Endothelial cell of hepatic sinusoid (primary cell): Measurements from ENCODE around the gene PHC3.
"Not testable (repeated sequence)": the region's sequence is repeated elsewhere in the genome, so short reads cannot be mapped to it uniquely, and the experiment has no call there.

Source experiments
- in situ Hi-C: cut with HindIII; loops from 2 replicates; pipeline ENCODE4 v1.10.0; 2017; ENCODE audit warnings: low sequenced_read_pairs

The PHC3 gene

GRCh38 chr3:170196833-170197232 lies 15.3 kb upstream of the PHC3 start:
- in situ Hi-C loops, result no loop called here

- in situ Hi-C loops, result not testable (repeated sequence)
These were observed 14.2 kb upstream of the PHC3 start for GRCh38 chr3:170195759-170196158.

- in situ Hi-C loops, result loop anchor here (5.0 kb wide), 1 partner anchor 52 kb away; no protein-coding TSS in a partner anchor
These were observed 8.1 kb upstream of the PHC3 start for GRCh38 chr3:170189398-170190256.

GRCh38 chr3:170180079-170180907 lies 1.2 kb downstream of the PHC3 start:
- in situ Hi-C loops, result no loop called here

GRCh38 chr3:170179432-170179831 lies 2.1 kb downstream of the PHC3 start:
- in situ Hi-C loops, result no loop called here

- in situ Hi-C loops, result no loop called here
These were observed 2.9 kb downstream of the PHC3 start for GRCh38 chr3:170178651-170179050.

GRCh38 chr3:170171563-170171962 lies 10.0 kb downstream of the PHC3 start:
- in situ Hi-C loops, result no loop called here

- in situ Hi-C loops, result no loop called here
These were observed 16.8 kb downstream of the PHC3 start for GRCh38 chr3:170164717-170165116.

GRCh38 chr3:170163956-170164645 lies 17.4 kb downstream of the PHC3 start:
- in situ Hi-C loops, result no loop called here

GRCh38 chr3:170162630-170163029 lies 18.9 kb downstream of the PHC3 start:
- in situ Hi-C loops, result no loop called here

- in situ Hi-C loops, result no loop called here
These were observed 19.5 kb downstream of the PHC3 start for GRCh38 chr3:170162052-170162451.

GRCh38 chr3:170159933-170160332 lies 21.6 kb downstream of the PHC3 start:
- in situ Hi-C loops, result no loop called here

- in situ Hi-C loops, result no loop called here
These were observed 22.1 kb downstream of the PHC3 start for GRCh38 chr3:170159459-170159858.

GRCh38 chr3:170155604-170156003 lies 25.9 kb downstream of the PHC3 start:
- in situ Hi-C loops, result no loop called here

GRCh38 chr3:170154569-170155143 lies 26.9 kb downstream of the PHC3 start:
- in situ Hi-C loops, result no loop called here

GRCh38 chr3:170154084-170154483 lies 27.4 kb downstream of the PHC3 start:
- in situ Hi-C loops, result no loop called here

- in situ Hi-C loops, result no loop called here
These were observed 30.0 kb downstream of the PHC3 start for GRCh38 chr3:170151536-170151935.

GRCh38 chr3:170149016-170149415 lies 32.5 kb downstream of the PHC3 start:
- in situ Hi-C loops, result no loop called here

- in situ Hi-C loops, result no loop called here
These were observed 36.3 kb downstream of the PHC3 start for GRCh38 chr3:170145278-170145677.

GRCh38 chr3:170144437-170144843 lies 37.1 kb downstream of the PHC3 start:
- in situ Hi-C loops, result no loop called here

- in situ Hi-C loops, result no loop called here
These were observed 39.2 kb downstream of the PHC3 start for GRCh38 chr3:170142373-170142772.
